Activated naive CD8-positive, alpha-beta T cell treated with anti-CD3 and anti-CD28 coated beads, Interleukin-2, amount 50 U/mL, for 16 hours (primary cell): ENCODE measurements around the gene KLHL41.
"Not testable (repeated sequence)": the region's sequence is repeated elsewhere in the genome, so short reads cannot be mapped to it uniquely, and the experiment has no call there.

Experiments used
- DNase-seq: peaks from one replicate; pipeline ENCODE4 v3.0.0-alpha.2; 2020; ENCODE audit warnings: low read depth, low spot score

The KLHL41 gene

GRCh38 chr2:169572189-169572588 is 62.7 kb downstream of the KLHL41 start:
- DNase-seq = no peak

GRCh38 chr2:169572821-169573159 is 63.3 kb downstream of the KLHL41 start:
- DNase-seq = no peak

GRCh38 chr2:169573160-169573973 is 63.9 kb downstream of the KLHL41 start, which contains the start of gene FASTKD1:
Gene FASTKD1 (minus strand): TSS chr2:169573865. CDS start chr2:169572029, 1,836 bp downstream.
- peak; percentile 61 for DNase-seq

- no peak for DNase-seq
Measured at GRCh38 chr2:169573974-169574299, 64.4 kb downstream of the KLHL41 start.

- DNase-seq = not testable (repeated sequence)
Measured at GRCh38 chr2:169574539-169574938, 65.0 kb downstream of the KLHL41 start.

- DNase-seq = not testable (repeated sequence)
Measured at GRCh38 chr2:169575264-169575663, 65.8 kb downstream of the KLHL41 start.
